ENCODE measurements around the gene MCAM. TPM values are rescaled to one million over a fixed set of nuclear protein-coding genes. Genes with fewer than 3 reads are reported as not detected.

Gene MCAM
- polyA plus RNA-seq, 3 donors, result not detected

- TF ChIP-seq, protein P1, sequence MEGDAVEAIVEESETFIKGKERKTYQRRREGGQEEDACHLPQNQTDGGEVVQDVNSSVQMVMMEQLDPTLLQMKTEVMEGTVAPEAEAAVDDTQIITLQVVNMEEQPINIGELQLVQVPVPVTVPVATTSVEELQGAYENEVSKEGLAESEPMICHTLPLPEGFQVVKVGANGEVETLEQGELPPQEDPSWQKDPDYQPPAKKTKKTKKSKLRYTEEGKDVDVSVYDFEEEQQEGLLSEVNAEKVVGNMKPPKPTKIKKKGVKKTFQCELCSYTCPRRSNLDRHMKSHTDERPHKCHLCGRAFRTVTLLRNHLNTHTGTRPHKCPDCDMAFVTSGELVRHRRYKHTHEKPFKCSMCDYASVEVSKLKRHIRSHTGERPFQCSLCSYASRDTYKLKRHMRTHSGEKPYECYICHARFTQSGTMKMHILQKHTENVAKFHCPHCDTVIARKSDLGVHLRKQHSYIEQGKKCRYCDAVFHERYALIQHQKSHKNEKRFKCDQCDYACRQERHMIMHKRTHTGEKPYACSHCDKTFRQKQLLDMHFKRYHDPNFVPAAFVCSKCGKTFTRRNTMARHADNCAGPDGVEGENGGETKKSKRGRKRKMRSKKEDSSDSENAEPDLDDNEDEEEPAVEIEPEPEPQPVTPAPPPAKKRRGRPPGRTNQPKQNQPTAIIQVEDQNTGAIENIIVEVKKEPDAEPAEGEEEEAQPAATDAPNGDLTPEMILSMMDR (IDR thresholded peaks at IDR 0.05), result no peak
- no peaks in the 10 kb centered on the region for H4K20me1 ChIP-seq (ENCODE audit: insufficient read depth, low read length)
- Mint-ChIP-seq H3K4me1 (peaks cover 33% of the 10 kb centered on the region), H3K9me3 (peaks cover 0 to 7% (median under 1%) of the 10 kb centered on the region in 7 donors), H3K27me3 (ENCODE audit: low read depth in 3 of 3) (peaks cover 64 to 74% (median 69%) of the 10 kb centered on the region in 3 donors), H3K27ac (peak overlapping the region in 1 of 7 donors; percentile 55), H3K4me3 (peak overlapping the region; percentile 48 to 83), H3K36me3 (peaks cover 0 to 8% of the 10 kb centered on the region in 2 donors)
- no peak overlapping the region for H3K9ac ChIP-seq (ENCODE audit: insufficient read depth, low read length, poor library complexity, severe bottlenecking)
- no peak overlapping the region for H2AFZ ChIP-seq (ENCODE audit: insufficient read depth, low read depth, low read length, poor library complexity, severe bottlenecking)
- H3K4me1 ChIP-seq (ENCODE audit: control insufficient read depth in 1 of 2, insufficient read depth in 2 of 2, low read length in 2 of 2), result peaks cover 37 to 38% of the 10 kb centered on the region in 2 donors
- H3K79me2 ChIP-seq (ENCODE audit: insufficient read depth, low read length), result no peaks in the 10 kb centered on the region
- H3K27ac ChIP-seq (ENCODE audit: low read depth in 1 of 2, low read length in 2 of 2), result no peak overlapping the region
- peaks cover 0 to 10% of the 10 kb centered on the region in 2 donors for H3K9me3 ChIP-seq (replicated peaks in 1 of 2; ENCODE audit: control insufficient read depth in 1 of 2, insufficient read depth in 1 of 2, low read length in 2 of 2)
- DNase-seq, result no peak
- H3K4me3 ChIP-seq (replicated peaks in 1 of 3; ENCODE audit: low read depth in 2 of 3, low read length in 3 of 3), result no peak overlapping the region
- intact Hi-C loops (cut with micrococcal nuclease), result no loop called here
- H3K4me2 ChIP-seq (replicated peaks; ENCODE audit: extremely low read depth, low read length, poor library complexity, severe bottlenecking), result no peak overlapping the region
- H3K36me3 ChIP-seq (replicated peaks in 1 of 2; ENCODE audit: control insufficient read depth in 1 of 2, insufficient read depth in 2 of 2, low read length in 2 of 2), result no peaks in the 10 kb centered on the region
- peaks cover 28 to 71% of the 10 kb centered on the region in 2 donors for H3K27me3 ChIP-seq (ENCODE audit: control insufficient read depth in 2 of 2, insufficient read depth in 2 of 2, low read length in 2 of 2)
- 50% methylated on average over 5 of the region's 11 CpGs for WGBS (ENCODE audit: insufficient coverage)
Measured at GRCh38 chr11:119319700-119320239, 2.8 kb upstream of the MCAM start.

DNA sequence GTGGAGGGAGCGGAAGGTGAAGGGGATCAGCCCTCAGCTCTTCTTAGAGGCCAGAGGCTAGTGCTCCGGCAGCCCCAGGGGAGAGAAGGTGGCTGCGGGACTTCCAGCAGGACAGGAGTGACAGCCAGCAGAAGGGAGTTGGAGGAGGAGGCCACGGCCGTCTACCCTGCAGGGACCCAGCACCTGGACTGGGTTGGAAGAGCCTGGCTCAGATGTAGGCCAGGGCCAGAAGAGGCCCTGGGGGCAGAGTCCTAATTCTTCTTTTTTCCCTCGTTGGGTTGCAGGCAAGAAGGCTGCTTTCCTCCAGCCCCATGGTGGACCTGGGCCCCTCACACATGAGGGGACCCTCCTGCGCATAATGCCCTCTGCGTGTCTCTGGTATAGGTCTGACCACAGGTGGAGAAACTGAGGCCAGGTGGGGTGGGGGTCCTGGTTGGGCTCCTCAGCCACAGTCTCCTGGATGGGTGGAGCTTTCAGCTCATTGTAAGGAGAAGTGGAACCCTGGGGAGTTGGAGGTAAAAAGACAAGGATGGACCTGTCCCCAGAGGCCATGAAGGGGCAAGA is 2.3 kb upstream of the MCAM start:
- Histone ChIP-seq H3K36me3 (replicated peaks in 1 of 2; ENCODE audit: control insufficient read depth in 1 of 2, insufficient read depth in 2 of 2, low read length in 2 of 2) (no peaks in the 10 kb centered on the region), H4K20me1 (ENCODE audit: insufficient read depth, low read length) (no peaks in the 10 kb centered on the region), H3K4me3 (replicated peaks in 1 of 3; ENCODE audit: low read depth in 2 of 3, low read length in 3 of 3) (no peak overlapping the region), H3K27ac (ENCODE audit: low read depth in 1 of 2, low read length in 2 of 2) (no peak overlapping the region), H3K79me2 (ENCODE audit: insufficient read depth, low read length) (no peaks in the 10 kb centered on the region), H2AFZ (ENCODE audit: insufficient read depth, low read depth, low read length, poor library complexity, severe bottlenecking) (no peak overlapping the region), H3K9ac (ENCODE audit: insufficient read depth, low read length, poor library complexity, severe bottlenecking) (no peak overlapping the region), H3K9me3 (replicated peaks in 1 of 2; ENCODE audit: control insufficient read depth in 1 of 2, insufficient read depth in 1 of 2, low read length in 2 of 2) (peaks cover 0 to 10% of the 10 kb centered on the region in 2 donors), H3K27me3 (ENCODE audit: control insufficient read depth in 2 of 2, insufficient read depth in 2 of 2, low read length in 2 of 2) (peaks cover 28 to 77% of the 10 kb centered on the region in 2 donors), H3K4me2 (replicated peaks; ENCODE audit: extremely low read depth, low read length, poor library complexity, severe bottlenecking) (no peak overlapping the region), H3K4me1 (ENCODE audit: control insufficient read depth in 1 of 2, insufficient read depth in 2 of 2, low read length in 2 of 2) (peaks cover 37 to 38% of the 10 kb centered on the region in 2 donors)
- peak overlapping the region in 1 of 7 donors; percentile 73 for H3K27ac Mint-ChIP-seq
- H3K36me3 Mint-ChIP-seq, result peaks cover 0 to 8% of the 10 kb centered on the region in 2 donors
- intact Hi-C loops (cut with micrococcal nuclease), result no loop called here
- 100% methylated on average over 4 of the region's 8 CpGs for WGBS (ENCODE audit: insufficient coverage)
- peak overlapping the region in 1 of 2 donors; percentile 83 for H3K4me3 Mint-ChIP-seq
- peaks cover 0 to 8% (median 2%) of the 10 kb centered on the region in 7 donors for H3K9me3 Mint-ChIP-seq
- DNase-seq, result no peak
- H3K27me3 Mint-ChIP-seq (ENCODE audit: low read depth in 3 of 3), result peaks cover 67 to 79% (median 75%) of the 10 kb centered on the region in 3 donors
- H3K4me1 Mint-ChIP-seq, result peaks cover 33% of the 10 kb centered on the region
- TF ChIP-seq, protein P1 (IDR thresholded peaks at IDR 0.05), result no peak

Measured in CD14-positive monocyte (primary cell).